HG02798 (cell line): ENCODE data around the gene SLC9A9.
"Not testable (repeated sequence)": the region's sequence is repeated elsewhere in the genome, so short reads cannot be mapped to it uniquely, and the experiment has no call there.

Source experiments
- ATAC-seq: cut with Tn5 transposase; IDR thresholded peaks from one replicate; pipeline ENCODE4 v1.9.1; 2021; ENCODE audit warnings: mild to moderate bottlenecking; ENCODE audit not compliant: unreplicated experiment, poor library complexity

SLC9A9 gene

GRCh38 chr3:143700431-143700975 is 147.8 kb downstream of the SLC9A9 start:
- no peak for ATAC-seq

DNA sequence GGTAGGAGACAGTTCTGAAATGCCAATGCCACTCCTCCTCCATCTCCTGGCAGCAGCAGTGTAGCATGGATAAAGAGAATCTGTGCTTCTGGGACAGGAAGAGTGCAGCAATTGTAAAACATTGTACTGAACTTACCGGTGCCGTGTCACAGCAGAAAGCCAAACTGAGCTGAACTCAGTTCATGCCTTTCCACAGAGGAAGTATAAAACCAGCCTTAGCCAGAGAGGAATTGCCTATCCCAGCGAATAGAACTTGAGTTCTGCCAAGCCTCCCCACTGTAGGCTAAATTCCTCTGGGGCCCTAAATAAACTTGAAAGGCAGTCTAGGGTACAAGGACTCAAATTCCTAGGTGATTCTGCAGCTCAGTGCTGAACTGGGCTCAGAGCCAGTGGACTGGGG is 148.8 kb downstream of the SLC9A9 start:
- no peak for ATAC-seq

DNA sequence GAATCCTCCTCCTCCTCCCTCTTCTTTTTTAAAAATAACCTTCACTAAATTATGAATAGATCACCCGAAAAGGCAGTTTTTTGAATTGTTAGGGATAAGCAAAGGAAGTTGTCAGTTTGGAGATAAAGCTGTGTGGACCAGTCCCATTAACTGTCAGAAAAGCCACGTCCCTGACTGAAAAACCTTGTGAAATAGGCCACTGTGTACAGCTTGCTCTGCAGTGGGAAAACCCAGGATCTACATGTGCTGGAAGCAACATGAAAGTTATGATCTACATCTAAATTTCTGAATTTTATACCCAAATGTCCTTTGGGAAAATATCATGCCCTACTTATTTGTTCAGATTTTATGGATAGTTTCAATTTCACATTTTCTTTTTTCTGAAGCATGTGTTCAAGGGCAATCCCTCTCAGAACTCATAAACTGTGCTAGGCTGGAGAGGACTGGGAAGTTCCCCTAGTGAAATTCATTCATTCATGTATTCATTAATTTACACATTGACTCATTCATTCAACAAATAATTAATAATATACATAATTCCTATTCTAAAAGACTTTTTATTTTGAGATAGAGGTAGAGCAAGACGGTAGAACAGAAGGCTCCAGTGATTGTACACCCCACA is 149.5 kb downstream of the SLC9A9 start:
- no peak for ATAC-seq

DNA sequence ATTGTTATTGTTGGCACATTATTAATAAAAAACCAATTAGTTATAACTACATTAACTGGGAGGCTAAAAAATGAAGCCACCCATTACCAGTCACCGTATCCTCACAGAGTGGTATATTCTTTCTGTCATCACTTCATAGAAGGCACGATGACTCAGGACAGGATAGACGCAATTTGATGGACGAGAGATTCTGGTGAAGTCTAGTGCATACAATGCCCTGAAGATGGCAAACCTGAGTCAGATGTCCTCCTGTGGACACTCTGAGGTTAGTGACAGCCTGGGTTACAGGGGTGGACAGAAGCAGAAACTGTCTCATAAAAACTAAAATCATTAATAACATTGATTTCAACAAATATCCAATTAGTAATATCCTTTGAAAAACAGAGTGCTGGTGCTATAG is 150.3 kb downstream of the SLC9A9 start:
- ATAC-seq: no peak

DNA sequence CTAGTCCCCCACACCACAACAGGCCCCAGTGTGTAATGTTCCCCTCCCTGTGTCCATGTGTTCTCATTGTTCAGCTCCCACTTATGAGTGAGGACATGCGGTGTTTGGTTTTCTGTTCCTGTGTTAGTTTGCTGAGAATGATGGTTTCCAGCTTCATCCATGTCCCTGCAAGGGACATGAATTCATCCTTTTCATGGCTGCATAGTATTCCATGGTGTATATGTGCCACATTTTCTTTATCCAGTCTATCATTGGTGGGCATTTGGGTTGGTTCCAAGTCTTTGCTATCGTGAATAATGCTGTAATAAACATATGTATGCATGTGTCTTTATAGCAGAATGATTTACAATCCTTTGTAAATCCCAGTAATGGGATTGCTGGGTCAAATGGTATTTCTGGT is 152.9 kb downstream of the SLC9A9 start:
- ATAC-seq: not testable (repeated sequence)

- no peak for ATAC-seq
Observed at GRCh38 chr3:143693506-143693905, 154.8 kb downstream of the SLC9A9 start.

DNA sequence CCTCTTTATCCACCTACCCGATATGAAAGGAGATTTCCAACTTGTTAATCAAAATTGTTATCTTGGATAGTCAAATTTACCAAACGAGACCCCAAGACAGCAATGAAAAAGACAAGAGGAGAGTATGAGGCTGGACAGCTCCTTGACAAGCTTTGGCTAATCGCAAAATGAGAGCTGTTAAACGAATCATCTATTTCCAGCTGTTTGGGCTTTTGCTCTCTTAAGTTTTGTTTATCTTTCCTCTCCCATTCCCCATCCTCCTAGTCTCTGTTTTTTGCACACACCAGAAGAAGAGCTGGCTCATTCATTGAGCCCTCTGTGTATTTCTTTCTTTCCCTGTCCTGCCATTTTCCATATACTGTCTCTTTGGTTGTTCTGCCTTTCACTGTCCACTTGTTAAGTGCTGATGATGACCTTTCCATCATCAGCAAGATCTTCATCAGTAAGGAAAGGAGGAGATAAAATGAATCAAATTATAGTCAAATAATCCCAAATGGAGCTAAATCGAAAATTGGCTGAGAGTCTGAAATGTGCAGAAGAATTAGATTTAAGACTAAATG is 161.6 kb downstream of the SLC9A9 start:
- ATAC-seq: no peak

DNA sequence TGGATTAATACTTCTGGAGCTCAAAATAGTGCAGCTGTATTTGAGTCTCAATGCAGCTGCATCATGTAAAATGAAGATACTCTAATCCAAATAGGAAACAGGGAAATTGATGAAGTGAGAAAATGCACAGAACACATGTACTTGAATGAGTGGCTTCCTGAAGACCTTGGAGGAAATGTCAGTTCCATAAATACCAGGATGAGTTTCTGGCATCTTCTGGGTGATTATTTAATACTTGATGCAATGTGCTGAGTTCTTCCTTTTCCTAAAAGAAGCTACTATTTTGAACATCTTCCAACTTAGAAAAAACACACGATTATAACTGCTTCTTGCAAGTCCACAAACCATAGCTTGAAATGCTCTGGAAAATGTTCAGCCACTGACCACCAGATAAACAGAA is 162.8 kb downstream of the SLC9A9 start:
- no peak for ATAC-seq

DNA sequence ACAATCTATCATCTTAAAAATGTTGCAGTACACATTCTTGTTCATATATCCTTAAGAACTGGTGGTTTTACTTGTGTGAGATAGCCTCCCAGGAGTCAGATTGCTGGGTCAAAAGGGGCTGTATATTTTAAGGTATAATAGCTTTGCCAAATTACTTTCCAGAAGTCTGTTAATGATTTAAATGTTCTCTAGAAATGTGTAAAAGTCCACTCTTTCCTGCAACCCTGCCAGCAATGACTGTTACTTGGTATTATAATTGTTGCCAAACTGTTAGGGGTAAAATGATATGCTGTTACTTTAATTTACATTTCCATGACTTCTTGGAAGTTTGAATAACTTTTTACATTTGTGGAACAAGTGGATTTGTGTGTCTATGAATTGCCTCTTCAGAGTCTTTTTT is 170.8 kb downstream of the SLC9A9 start:
- ATAC-seq: no peak

DNA sequence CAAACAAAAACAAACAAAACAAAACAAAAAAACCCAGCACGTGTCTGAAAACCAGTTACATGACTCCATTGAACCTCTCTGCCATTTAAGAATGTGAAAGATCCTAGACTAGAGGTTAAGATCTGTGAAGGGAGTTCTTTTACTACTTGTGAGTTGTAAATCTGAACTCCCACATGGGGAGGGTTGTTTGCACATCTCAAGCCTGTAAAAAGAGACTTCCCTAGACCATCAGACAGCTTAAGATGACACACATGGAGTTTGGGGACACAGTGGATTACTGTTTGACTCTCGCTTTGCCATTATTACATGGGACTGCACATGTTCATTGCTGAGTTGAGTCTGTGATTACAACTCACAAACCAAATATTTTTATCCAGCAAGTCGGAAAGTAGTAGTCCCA is 171.5 kb downstream of the SLC9A9 start:
- ATAC-seq: no peak

DNA sequence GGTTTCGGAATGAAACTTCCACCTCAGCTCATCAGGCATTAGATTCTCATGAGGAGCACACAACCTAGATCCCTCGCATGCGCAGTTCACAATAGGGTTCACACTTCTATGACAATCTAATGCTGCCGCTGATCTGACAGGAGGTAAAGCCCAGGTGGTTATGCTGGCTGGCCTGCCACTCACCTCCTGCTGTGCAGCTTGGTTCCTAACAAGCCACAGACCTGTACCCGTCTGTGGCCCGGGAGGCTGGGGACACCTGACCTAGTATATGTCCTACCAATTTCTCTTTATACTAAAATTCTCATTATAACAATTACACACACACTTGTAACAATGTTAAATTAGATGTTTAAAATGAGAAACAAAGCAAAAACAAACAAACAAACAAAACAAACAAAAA is 172.2 kb downstream of the SLC9A9 start:
- no peak for ATAC-seq

DNA sequence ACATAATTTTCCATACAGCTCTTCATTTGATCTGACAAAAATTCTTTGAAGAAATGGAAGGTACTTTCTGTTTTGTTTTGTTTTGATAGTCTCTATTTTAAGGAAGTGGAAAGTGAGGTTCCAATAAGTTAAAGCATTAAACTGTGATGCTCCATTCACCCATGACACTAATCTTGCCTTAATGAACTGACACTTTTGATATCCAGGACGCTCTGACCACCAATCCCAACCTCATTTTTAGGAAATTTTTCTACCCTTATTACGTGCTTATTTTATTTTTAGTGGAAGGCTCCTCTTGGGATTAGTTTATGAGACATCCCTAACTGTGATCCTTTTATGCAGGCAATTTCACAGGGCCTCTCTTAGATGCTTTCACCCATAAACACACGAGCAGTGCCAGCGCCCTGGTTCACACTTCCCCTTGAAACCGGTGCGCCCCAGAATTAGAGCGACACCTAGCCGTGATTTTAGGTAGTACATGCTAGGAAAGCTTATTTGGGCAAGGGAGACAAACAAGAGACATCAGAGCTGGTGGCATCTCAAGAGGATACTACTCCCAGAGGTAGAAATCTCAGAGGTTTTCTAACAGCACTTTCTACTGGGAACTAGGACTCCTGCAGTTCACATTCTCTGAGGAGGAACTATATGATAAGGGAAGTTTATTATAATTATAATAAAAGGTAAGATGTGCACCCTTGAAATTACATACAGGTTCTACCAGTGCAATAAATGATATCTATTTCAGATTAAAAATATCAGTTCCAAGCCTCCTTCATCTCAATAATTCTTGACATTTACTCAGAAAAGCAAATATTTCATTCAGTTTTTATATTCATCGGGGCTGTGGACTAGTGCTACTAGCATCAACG is 173.9 kb downstream of the SLC9A9 start:
- peak; percentile 64 for ATAC-seq

- no peak for ATAC-seq
Observed at GRCh38 chr3:143672396-143673165, 175.7 kb downstream of the SLC9A9 start.

GRCh38 chr3:143671626-143672025 is 176.6 kb downstream of the SLC9A9 start:
- no peak for ATAC-seq

- peak; percentile 97 for ATAC-seq
Observed at GRCh38 chr3:143668924-143669790, 179.1 kb downstream of the SLC9A9 start.

GRCh38 chr3:143668385-143668784 is 179.9 kb downstream of the SLC9A9 start:
- no peak for ATAC-seq

DNA sequence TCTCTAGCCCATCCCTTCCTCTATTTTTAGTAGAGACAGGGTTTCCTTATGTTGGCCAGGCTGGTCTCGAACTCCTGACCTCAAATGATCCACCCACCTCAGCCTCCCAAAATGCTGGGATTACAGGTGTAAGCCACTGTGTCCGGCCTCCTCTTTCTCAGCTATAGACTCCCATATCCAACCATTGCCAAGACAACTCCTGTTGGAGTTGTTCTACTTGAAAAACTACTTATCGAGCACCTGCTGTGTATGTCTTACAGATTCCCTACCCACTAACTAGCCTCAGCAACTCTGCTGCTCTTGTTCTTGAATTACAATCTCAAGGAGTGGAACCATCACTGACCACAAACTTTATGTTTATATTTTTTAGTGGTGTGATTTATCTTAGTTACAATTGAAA is 186.6 kb downstream of the SLC9A9 start:
- ATAC-seq: no peak

DNA sequence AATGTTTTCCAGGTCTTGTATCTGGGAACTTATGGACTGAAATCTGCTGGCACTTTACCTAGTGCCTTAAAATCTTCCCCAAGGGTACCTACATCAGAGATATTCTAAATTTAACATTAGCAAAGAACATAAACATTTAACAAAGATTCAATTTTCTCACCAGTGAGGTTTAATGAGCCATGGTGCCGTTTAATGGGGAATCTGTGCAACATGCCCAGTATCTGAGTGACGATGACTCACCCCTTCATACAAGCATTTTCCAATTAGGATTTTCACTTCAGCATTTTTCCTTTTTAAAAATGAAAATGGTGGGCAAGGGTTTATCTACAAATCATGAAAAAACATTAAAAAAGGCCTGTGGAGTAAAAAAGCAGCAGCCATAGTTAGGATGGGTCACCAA is 189.4 kb downstream of the SLC9A9 start:
- no peak for ATAC-seq

- no peak for ATAC-seq
Observed at GRCh38 chr3:143658116-143658515, 190.2 kb downstream of the SLC9A9 start.

GRCh38 chr3:143657391-143657790 is 190.9 kb downstream of the SLC9A9 start:
- ATAC-seq: no peak
